Measurements from ENCODE around the gene LCN15. TPM values are rescaled to one million over a fixed set of nuclear protein-coding genes. Genes with fewer than 3 reads are reported as not detected.

The LCN15 gene
- total RNA-seq, 1 experiment from 2014 or later, result not detected

- Histone ChIP-seq H4K5ac (ENCODE audit: insufficient read length, low read depth, low read length) (no peak overlapping the region), H2BK20ac (ENCODE audit: low read depth, low read length, poor library complexity, severe bottlenecking) (no peak overlapping the region), H2AK5ac (ENCODE audit: insufficient read length, low read length) (no peak overlapping the region), H2AFZ (ENCODE audit: low read length) (no peak overlapping the region), H3K9ac (ENCODE audit: extremely low read depth, insufficient read length, low read length) (no peak overlapping the region), H3K14ac (ENCODE audit: insufficient read depth, low read length) (no peak overlapping the region), H3K23me2 (ENCODE audit: insufficient read length, low read depth, low read length, poor library complexity, severe bottlenecking) (no peaks in the 10 kb centered on the region), H3K18ac (ENCODE audit: insufficient read length, low read depth, low read length) (no peak overlapping the region), H3K79me1 (ENCODE audit: insufficient read depth, low read depth, low read length, poor library complexity, severe bottlenecking) (no peaks in the 10 kb centered on the region), H3K4me1 (ENCODE audit: insufficient read depth, low read length) (no peaks in the 10 kb centered on the region), H4K8ac (replicated peaks; ENCODE audit: insufficient read length, low read depth, low read length) (no peak overlapping the region), H3K4ac (ENCODE audit: low read depth, low read length) (no peak overlapping the region), H2BK15ac (ENCODE audit: low read depth, low read length) (no peak overlapping the region), H3K56ac (ENCODE audit: insufficient read length, low read depth, low read length) (no peak overlapping the region), H3K27ac (ENCODE audit: insufficient read length, low read depth, low read length) (no peak overlapping the region), H3K79me2 (ENCODE audit: insufficient read depth, low read length) (no peaks in the 10 kb centered on the region), H2BK120ac (ENCODE audit: low read depth, low read length, poor library complexity, severe bottlenecking) (no peak overlapping the region), H3K27me3 (ENCODE audit: insufficient read depth, low read length) (no peaks in the 10 kb centered on the region), H3K23ac (ENCODE audit: insufficient read length, low read depth, low read length) (no peak overlapping the region), H3T11ph (ENCODE audit: low read length) (no peak overlapping the region), H2BK5ac (ENCODE audit: insufficient read length, low read length) (no peak overlapping the region), H4K91ac (ENCODE audit: insufficient read length, low read depth, low read length) (no peak overlapping the region), H3K4me2 (ENCODE audit: insufficient read depth, insufficient read length, low read length) (no peak overlapping the region), H2BK12ac (ENCODE audit: insufficient read length, low read depth, low read length) (no peak overlapping the region), H3K9me3 (ENCODE audit: control insufficient read depth, low read depth, low read length) (no peaks in the 10 kb centered on the region), H4K20me1 (ENCODE audit: control insufficient read depth, insufficient read depth, insufficient read length) (no peaks in the 10 kb centered on the region)
- no peak for TF ChIP-seq CTCF (conservative IDR thresholded peaks at IDR 0.05)
- H3K27ac Mint-ChIP-seq, result no peak overlapping the region
- no peaks in the 10 kb centered on the region for H3K9me3 Mint-ChIP-seq
- no peak for DNase-seq
- H3K4me1 Mint-ChIP-seq, result peaks cover 0 to 16% of the 10 kb centered on the region in 2 experiments; a peak in 1 of 4 replicates
- no peaks in the 10 kb centered on the region for H3K36me3 Mint-ChIP-seq (ENCODE audit: insufficient read depth in 1 of 3, low read depth in 3 of 3)
- WGBS (ENCODE audit: extremely low coverage, insufficient read length, low lambda C conversion rate), result no CpG with 5 or more reads among the region's 16 CpGs
- peaks cover 7% of the 10 kb centered on the region for H3K27me3 Mint-ChIP-seq (ENCODE audit: low read depth)
- no peak overlapping the region for H3K4me3 Mint-ChIP-seq
These were observed 23.8 kb downstream of the LCN15 start for GRCh38 chr9:136740491-136740890.
